Lower lobe of right lung (tissue), 2 donors: ENCODE measurements around the gene UTS2B. TPM values are rescaled to one million over a fixed set of nuclear protein-coding genes. Genes with fewer than 3 reads are reported as not detected.

Experiments
- ATAC-seq, 2 donors: fragments of 200-7000 bp; cut with Tn5 transposase; one replicate each; pipeline ENCODE4 v1.9.1; 2020 to 2022; ENCODE audit warnings: mild to moderate bottlenecking in 2 of 2, moderate library complexity in 2 of 2
- DNase-seq: peaks from one replicate; pipeline ENCODE4 v3.0.0-alpha.2; 2020
- H3K27ac ChIP-seq: fragments of 200-600 bp; one replicate; pipeline ENCODE4 v1.8.0; 2022
- H3K27me3 ChIP-seq: fragments of 200-600 bp; one replicate; pipeline ENCODE4 v1.8.0; 2022; ENCODE audit warnings: low read depth
- H3K36me3 ChIP-seq: fragments of 200-600 bp; one replicate; pipeline ENCODE4 v1.8.0; 2022; ENCODE audit warnings: mild to moderate bottlenecking
- H3K4me1 ChIP-seq: fragments of 200-600 bp; one replicate; pipeline ENCODE4 v1.8.0; 2022
- H3K4me3 ChIP-seq: fragments of 200-600 bp; one replicate; pipeline ENCODE4 v1.8.0; 2022; ENCODE audit warnings: mild to moderate bottlenecking
- H3K9me3 ChIP-seq: fragments of 200-600 bp; one replicate; pipeline ENCODE4 v1.8.0; 2022
- intact Hi-C: fragments of 100-400 bp; cut with DNase I; formaldehyde crosslinking; loops from one replicate; pipeline ENCODE4 v1.11.0; 2022
- total RNA-seq: library from RNA; stranded (reverse); fragmentation: NEBNext Ultra II Directional; extraction: Animal tissue kit (Norgen Biotek cat#: 25700); gene quantifications from one replicate; pipeline ENCODE4 v1.2.1, GENCODE V29; 2021
- TF ChIP-seq, protein P1 (sequence below): fragments of 200-600 bp; IDR thresholded peaks from one replicate; pipeline ENCODE4 v1.8.0; 2022; ENCODE audit warnings: antibody characterized with exemption, mild to moderate bottlenecking
- donor health status: DM: no; HTN: yes; CAD: no; lungs with severe emphysema.

The UTS2B gene
- total RNA-seq, 1 donor from 2014 or later: 0.44 TPM

GRCh38 chr3:191358929-191359328 lies 28.6 kb upstream of the UTS2B start:
- ATAC-seq: no peak

GRCh38 chr3:191357909-191358308 lies 27.6 kb upstream of the UTS2B start:
- no peaks in the 10 kb centered on the region for H3K9me3 ChIP-seq
- TF ChIP-seq, protein P1, sequence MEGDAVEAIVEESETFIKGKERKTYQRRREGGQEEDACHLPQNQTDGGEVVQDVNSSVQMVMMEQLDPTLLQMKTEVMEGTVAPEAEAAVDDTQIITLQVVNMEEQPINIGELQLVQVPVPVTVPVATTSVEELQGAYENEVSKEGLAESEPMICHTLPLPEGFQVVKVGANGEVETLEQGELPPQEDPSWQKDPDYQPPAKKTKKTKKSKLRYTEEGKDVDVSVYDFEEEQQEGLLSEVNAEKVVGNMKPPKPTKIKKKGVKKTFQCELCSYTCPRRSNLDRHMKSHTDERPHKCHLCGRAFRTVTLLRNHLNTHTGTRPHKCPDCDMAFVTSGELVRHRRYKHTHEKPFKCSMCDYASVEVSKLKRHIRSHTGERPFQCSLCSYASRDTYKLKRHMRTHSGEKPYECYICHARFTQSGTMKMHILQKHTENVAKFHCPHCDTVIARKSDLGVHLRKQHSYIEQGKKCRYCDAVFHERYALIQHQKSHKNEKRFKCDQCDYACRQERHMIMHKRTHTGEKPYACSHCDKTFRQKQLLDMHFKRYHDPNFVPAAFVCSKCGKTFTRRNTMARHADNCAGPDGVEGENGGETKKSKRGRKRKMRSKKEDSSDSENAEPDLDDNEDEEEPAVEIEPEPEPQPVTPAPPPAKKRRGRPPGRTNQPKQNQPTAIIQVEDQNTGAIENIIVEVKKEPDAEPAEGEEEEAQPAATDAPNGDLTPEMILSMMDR: no peak
- intact Hi-C loops: no loop called here
- no peak overlapping the region for H3K4me3 ChIP-seq
- H3K27ac ChIP-seq: no peak overlapping the region
- peaks cover 23% of the 10 kb centered on the region for H3K4me1 ChIP-seq
- no peaks in the 10 kb centered on the region for H3K27me3 ChIP-seq
- ATAC-seq (no peak), DNase-seq (no peak)
- peaks cover 53% of the 10 kb centered on the region for H3K36me3 ChIP-seq

More at GRCh38 chr3:191358929-191359328, 28.6 kb upstream of the UTS2B start:
- TF ChIP-seq, protein P1: no peak
- Histone ChIP-seq H3K4me1 (peaks cover 23% of the 10 kb centered on the region), H3K9me3 (no peaks in the 10 kb centered on the region), H3K36me3 (peaks cover 63% of the 10 kb centered on the region), H3K27ac (no peak overlapping the region), H3K4me3 (no peak overlapping the region), H3K27me3 (no peaks in the 10 kb centered on the region)
- intact Hi-C loops: no loop called here
- DNase-seq: no peak

DNA sequence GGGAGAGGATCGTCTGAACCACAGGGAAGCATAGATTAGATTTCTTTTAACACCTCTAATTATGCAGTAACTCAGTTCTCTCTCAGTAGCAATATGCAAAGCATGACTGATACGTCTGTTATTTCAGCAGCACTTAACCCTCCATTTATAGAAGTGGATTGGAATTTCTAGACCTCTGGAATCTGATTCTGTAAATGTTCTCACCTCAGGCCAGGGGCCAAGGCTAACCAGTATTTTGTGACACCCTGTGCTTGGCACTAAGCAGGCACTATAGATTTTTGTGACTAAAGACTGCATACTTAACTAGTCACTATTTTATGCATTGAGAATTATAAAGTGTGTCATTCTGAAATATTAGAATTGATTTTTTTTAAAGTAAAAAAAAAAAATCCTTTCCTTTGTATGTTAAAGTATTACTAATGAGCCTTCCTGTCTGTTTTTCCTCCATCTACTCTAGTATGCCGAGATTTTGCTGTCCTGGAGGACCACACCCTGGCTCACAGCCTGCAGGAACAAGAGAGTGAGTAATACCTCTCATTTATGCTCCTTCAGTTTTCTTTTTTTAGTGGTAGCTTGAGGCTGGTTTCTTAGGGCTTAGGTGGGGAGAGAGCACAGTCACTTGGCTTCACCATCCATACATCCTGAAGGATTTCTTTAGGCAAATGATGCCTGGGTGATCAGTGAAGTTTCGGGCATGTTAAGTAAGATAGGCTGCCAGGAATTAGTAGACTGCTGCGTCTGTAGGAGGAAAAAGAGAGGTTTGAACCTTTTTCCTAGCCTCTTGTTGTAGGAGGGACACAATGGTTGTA lies 26.5 kb upstream of the UTS2B start:
- Histone ChIP-seq H3K4me3 (no peak overlapping the region), H3K27me3 (no peaks in the 10 kb centered on the region), H3K4me1 (peaks cover 23% of the 10 kb centered on the region), H3K36me3 (peaks cover 43% of the 10 kb centered on the region), H3K9me3 (no peaks in the 10 kb centered on the region), H3K27ac (no peak overlapping the region)
- peak; percentile 52 to 81 for ATAC-seq
- intact Hi-C loops: no loop called here
- TF ChIP-seq, protein P1: no peak
- DNase-seq: no peak

- TF ChIP-seq, protein P1: no peak
- intact Hi-C loops: no loop called here
- Histone ChIP-seq H3K27me3 (no peaks in the 10 kb centered on the region), H3K9me3 (no peaks in the 10 kb centered on the region), H3K4me1 (peaks cover 23% of the 10 kb centered on the region), H3K36me3 (peaks cover 29% of the 10 kb centered on the region), H3K4me3 (no peak overlapping the region), H3K27ac (no peak overlapping the region)
- DNase-seq (no peak), ATAC-seq (no peak)
These were observed 25.1 kb upstream of the UTS2B start for GRCh38 chr3:191355406-191355805.

DNA sequence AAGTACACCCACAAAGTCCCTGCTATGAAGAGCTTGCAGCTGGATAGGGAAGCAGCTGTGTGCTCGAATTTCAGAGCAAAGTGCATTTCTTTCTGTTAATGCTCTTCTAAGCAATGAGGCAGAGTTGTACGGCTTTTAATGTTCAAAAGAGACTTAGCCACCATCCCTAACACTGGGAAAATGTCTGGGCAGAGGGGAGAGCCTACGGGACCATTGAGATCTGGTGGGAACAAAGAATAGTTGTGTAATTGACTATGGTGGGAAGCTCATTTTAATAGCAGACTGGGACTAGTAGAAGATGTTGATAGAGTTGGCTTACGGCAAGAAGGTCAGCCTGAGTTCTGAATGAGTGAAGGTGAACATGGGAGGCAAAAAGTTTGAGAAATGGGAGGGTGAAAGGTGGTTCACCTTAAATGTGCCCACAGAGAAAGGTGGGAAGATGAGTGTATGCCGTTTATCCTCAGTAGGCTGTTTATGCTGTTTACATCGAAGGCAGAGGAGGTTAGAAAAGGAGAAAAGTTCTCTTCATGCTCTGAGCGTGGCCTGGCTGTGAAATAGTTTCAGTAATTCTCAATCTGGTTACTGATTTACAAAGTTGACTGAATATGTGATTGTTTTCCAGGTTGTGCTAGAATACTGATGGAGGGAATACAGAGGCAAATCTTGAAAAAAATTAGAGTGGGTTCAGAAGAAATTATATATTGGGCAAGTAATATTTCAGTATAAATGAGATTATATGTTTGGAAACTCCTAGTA lies 22.9 kb upstream of the UTS2B start:
- Histone ChIP-seq H3K27ac (no peak overlapping the region), H3K27me3 (no peaks in the 10 kb centered on the region), H3K4me1 (peaks cover 23% of the 10 kb centered on the region), H3K9me3 (no peaks in the 10 kb centered on the region), H3K36me3 (peaks cover 7% of the 10 kb centered on the region), H3K4me3 (no peak overlapping the region)
- TF ChIP-seq, protein P1: no peak
- ATAC-seq (no peak), DNase-seq (no peak)
- intact Hi-C loops: no loop called here
